ENCODE data around the gene PMM1.
A peak's percentile ranks its signal among the peaks of the same experiment; 100 is the strongest.
"Not testable (repeated sequence)": the region's sequence is repeated elsewhere in the genome, so short reads cannot be mapped to it uniquely, and the experiment has no call there.

The PMM1 gene

DNA sequence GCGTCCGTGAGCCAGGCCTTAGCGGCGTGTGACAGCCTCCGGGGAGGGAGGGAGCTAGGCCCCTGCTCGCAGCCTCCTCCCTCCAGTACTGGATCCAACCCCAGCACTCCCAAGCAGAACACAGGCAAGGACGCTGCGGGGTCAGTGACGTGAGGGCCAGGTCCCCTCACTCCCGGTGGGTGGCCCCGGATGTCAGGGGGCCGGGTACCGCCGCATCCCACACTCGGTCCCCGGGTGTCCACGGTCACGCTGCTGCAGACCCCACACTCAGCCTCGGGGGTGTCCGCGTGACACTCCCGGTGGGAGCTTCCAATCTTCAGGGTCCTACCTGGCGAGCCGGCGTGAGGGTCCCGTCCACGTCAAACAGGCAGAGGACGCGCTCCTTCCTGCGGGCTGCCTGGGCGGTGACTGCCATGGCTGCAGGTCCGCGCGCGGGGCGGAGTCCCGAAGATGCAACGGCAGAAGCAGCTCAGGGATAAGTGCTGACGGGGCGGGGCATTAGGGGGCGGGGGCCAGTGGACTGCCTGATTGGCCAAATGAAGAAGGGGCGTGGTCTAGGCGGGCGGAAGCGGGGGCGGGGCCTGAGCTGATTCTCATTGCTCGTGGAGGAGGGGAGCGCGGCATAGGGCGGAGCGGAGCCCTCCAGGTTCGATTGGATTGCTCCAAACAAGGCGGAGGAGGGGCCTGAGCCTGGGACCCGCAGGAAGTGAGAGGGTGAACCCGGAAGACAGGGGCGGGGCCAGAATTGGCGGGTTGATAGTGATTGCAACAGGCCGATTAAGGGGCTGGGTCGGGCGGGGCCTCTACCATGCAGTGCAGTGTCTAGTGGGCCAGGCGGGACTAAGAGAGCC lies at the start of gene PMM1:
TSS of gene PMM1 (minus strand) at position 450 of the 851 bp plus-strand sequence. CDS start at position 415, 35 bp downstream.
- peak; percentile 99 for DNase-seq (ENCODE audit: low spot score)

DNA sequence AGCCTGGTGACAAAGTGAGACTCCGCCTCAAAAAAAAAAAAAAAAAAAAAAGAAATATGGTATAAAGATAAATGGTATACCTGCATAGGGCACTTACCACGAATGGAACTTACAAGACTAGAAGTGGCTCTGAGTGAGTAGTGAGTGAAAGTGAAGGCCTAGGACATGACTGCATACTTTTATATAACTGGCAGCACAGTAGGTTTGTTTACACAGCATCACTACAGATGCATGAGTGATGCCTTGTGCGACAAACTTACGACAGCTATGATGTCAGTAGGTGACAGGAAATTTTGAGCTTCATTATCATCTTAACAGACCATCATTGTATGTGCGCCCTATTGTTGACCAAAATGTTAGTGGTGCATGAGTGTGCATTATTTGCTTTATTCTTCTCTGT lies 49.1 kb upstream of the PMM1 start:
- no peak for DNase-seq (ENCODE audit: low spot score)

DNA sequence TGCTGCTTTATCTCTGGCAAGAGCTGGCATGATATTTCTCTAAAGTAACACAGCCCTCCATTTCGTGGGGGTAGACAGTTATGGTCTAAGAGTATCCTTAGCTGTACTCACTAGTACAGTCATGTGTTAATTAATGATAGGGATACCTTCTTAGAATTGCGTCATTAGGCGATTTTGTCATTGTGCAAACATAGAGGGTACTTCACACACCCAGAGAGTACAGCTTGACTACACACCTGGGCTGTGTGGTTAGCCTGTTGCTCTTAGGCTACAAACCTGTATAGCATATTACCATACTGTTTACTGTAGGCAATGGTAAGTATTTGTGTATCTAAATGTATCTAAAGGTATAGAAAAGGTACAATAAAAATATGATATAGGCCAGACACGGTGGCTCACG lies 48.5 kb upstream of the PMM1 start:
- no peak for DNase-seq (ENCODE audit: low spot score)

DNA sequence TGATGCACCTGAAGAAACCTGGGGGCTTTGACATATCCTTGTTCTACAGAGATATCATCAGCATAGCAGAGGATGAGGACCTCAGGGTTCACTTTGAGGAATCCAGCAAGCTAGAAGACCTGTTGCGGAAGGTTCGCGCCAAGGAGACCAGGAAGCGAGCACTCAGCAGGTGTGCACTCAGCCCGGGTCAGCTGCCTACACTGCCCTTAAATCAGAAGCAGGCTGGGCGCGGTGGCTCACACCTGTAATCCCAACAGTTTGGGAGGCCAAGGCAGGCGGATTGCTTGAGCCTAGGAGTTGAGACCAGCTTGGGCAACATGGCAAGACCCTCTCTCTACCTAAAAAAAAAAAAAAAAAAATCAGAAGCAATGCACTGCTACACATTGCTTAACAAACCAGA lies 48.0 kb upstream of the PMM1 start:
- not testable (repeated sequence) for DNase-seq (ENCODE audit: low spot score)

DNA sequence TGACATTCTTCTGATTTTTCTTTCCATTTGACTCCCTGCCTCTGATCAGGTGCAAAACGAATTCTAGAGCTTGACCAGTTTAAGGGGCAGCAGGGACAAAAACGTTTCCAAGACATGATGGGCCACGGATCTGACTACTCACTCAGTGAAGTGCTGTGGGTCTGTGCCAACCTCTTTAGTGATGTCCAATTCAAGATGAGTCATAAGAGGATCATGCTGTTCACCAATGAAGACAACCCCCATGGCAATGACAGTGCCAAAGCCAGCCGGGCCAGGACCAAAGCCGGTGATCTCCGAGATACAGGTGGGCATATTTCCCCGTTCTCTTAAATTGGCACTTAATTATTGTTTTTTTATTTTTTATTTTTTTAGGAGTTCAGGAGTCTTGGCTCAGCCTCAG lies 46.8 kb upstream of the PMM1 start:
- peak; percentile 28 for DNase-seq (ENCODE audit: low spot score)

DNA sequence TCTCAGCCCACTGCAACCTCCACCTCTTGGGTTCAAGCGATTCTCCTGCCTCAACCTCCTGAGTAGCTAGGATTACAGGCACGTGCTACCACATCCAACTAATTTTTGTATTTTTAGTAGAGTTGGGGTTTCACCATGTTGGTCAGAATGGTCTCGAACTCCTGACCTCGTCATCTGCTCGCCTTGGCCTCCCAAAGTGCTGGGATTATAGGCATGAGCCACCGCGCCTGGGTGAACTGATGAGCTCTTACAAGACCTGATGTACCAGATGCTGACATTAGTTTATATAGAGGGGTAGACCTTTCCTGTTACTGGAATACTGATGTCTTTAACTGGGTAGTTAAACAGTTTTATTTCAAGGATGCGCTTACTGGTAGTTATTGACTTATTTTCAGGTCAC lies 45.0 kb upstream of the PMM1 start:
- not testable (repeated sequence) for DNase-seq (ENCODE audit: low spot score)

DNA sequence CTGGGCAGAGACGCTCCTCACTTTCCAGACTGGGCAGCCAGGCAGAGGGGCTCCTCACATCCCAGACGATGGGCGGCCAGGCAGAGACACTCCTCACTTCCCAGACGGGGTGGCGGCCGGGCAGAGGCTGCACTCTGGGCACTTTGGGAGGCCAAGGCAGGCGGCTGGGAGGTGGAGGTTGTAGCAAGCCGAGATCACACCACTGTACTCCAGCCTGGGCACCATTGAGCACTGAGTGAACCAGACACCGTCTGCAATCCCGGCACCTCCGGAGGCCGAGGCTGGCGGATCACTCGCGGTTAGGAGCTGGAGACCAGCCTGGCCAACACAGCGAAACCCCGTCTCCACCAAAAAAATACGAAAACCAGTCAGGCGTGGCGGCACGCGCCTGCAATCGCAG lies 42.0 kb upstream of the PMM1 start:
- not testable (repeated sequence) for DNase-seq (ENCODE audit: low spot score)

DNA sequence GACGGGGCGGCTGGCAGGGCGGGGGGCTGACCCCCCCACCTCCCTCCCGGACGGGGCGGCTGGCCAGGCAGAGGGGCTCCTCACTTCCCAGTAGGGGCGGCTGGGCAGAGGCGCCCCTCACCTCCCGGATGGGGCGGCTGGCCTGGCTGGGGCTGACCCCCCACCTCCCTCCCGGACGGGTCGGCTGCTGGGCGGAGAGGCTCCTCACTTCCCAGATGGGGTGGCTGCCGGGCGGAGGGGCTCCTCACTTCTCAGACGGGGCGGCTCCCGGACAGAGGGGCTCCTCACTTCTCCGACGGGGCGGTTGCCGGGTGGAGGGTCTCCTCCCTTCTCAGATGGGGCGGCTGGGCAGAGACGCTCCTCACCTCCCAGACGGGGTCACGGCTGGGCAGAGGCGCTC lies 41.5 kb upstream of the PMM1 start:
- DNase-seq (ENCODE audit: low spot score), result not testable (repeated sequence)

DNA sequence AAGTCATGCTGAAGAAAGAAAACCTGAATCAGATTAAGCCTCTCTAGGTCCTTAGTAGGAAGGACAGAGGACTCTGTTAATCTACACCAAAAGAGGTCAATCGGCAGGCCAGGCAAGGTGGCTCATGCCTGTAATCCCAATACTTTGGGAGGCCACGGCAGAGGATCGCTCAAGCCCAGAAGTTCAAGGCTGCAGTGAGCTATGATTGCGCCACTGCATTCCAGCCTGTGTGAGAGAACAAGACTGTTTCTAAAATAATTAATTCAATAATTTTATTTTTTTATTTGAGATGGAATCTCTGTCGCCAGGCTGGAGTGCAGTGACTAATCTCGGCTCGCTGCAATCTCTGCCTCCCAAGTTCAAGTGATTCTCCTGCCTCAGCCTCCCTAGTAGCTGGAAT lies 35.9 kb upstream of the PMM1 start:
- no peak for DNase-seq (ENCODE audit: low spot score)

DNA sequence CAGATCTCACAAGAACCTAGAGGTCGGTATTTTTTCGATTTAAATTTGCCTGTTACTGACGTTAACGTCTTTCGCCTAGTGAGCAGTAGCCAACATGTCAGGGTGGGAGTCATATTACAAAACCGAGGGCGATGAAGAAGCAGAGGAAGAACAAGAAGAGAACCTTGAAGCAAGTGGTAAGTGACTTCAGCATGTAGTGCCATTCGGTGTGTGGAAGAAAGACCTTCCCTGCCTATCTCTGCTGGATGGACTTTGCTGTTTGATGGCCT lies 32.2 kb upstream of the PMM1 start:
- no peak for DNase-seq (ENCODE audit: low spot score)

DNA sequence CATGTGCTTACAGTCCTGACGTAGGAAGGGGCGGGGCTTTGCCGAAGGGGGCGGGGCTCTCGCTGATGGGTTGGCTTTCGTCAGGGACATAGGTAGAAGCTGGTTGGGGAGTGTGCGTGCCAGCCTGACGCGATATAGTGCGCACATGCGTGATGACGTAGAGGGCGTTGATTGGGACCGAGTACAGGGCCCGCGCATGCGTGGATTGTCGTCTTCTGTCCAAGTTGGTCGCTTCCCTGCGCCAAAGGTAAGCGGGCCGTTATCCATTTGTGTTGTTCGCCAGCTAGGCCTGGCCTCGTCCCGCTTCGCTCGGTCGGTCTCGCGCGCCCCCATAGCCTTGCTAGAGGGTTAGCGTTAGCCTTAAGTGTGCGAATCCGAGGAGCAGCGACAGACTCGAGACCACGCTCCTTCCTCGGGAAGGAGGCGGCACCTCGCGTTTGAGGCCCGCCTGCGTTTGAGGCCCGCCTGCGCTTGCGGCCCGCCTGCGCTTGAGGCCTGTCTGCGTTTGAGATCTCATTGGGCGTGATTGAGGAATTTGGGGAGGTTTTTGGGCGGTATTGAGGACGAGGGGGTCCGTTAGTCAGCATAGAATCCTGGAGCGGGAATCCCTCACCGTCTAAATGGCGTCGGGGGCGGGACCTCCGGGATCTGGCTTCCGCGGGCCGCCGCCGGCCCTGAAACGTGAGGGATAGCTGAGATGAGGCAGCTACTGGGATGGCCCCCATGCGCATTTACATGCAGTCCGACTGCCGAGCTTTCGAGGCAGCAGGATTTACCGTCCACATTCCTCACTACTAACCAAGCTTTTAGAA lies 31.7 kb upstream of the PMM1 start, which contains the start of gene XRCC6:
TSS of gene XRCC6 (plus strand) at position 197 of the 812 bp plus-strand sequence. CDS start 710 bp downstream, outside the sequence.
- peak; percentile 100 for DNase-seq (ENCODE audit: low spot score)

DNA sequence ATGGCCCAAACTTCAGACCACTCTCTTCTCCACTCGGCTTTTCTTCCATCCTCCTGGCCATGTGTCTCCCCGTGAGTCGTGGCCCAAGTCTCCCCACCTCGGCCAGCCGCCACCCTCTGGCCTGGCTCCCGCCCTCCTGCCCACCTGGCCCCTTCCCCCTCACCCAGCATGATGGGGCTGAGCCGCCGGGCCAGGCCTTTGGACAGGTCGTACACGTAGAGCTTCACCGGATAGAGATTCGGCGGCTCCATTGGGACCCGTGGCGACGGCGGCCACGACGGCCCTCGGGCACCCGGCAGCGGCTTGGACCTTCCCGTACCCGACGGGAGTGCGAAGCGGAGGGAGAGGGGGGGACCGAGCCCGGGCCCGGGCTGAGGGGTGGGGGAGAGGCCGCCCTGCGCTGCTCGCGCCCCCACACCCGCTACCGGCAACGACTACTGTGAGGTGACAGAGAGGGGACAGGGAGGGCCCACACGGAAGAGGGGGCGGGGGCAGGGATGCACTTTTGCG lies 31.0 kb upstream of the PMM1 start, which contains the start of gene DESI1:
TSS of gene DESI1 (minus strand) at position 455 of the 510 bp plus-strand sequence. CDS start at position 251, 204 bp downstream.
- DNase-seq (ENCODE audit: low spot score), result no peak

DNA sequence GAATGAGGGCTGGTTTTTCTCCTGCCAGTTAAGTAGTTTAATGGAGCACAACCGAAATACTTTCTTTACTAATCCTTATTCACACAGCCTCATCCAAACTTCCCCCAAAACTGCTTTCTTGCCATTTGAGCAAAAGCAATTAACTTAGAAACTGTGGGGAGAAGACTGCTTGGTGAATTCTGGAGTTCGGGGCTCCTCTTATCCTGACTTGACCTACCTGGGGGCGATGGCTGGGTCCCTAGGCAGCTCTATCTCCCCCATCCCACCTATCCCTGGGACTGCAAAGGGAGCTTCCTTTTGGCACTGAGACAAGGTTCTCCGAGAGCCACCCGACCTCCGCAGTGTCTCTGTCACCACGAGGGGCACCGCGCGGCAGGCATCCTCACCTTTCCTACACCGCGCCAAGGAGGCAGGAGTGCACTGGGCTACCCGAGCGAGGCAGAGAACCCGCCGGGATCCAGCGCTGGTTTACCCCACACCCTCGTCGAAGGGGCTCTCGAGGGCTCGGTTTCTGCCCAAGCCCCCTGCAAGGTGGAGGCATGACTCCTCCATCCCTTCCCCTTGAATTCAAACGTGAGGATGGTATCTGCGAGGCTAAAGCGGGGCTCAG lies 30.4 kb upstream of the PMM1 start:
- peak; percentile 20 for DNase-seq (ENCODE audit: low spot score)

DNA sequence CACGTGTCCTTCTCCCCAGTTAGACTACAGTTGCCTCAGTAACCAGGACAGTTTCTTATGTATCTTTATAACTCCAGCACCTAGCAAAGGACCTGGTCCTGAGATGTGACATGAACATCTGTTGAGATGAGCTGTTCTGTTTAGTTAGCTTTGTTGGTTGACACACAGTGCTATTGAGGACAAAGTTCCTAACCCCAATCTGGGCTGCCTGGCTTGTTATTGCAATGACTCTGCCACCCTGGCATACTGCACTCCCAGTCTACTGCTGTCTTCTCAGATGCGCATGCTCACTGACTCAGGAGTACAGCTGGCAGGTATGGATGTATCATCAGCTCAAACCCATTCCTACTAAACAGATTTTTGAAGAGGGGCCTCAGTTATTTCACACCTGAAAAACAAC lies 23.8 kb upstream of the PMM1 start:
- peak; percentile 15 for DNase-seq (ENCODE audit: low spot score)

DNA sequence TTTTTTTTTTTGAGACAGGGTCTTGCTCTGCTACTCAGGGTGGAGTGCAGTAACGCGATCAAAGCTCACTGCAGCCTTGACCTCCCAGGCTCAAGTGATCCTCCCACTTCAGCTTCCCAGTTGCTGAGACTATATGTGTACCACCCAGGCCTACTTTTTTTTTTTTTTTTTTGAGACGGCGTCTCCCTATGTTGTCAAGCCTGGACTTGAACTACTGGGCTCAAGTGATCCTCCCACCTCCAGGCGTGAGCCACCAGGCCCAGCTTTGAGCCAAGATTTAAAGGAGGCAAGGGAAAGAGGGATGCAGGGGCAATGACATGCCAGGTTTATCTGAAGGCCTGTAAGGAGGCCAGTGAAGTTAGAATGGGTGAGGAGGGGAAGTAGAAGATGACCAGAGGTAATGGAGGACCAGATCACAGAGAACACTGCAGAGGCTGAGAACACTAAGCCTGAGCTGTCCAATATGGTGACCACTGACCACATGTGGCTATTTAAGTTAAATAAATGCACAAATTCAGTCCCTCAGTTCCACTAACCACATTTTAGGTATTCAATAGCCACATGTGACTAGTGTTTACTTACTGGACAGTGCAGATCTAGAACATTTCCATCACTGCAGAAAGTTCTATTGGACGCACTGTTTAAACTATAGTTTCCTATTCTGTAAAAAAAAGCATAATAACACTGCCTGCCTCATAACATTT lies 23.1 kb upstream of the PMM1 start:
- no peak for DNase-seq (ENCODE audit: low spot score)

DNA sequence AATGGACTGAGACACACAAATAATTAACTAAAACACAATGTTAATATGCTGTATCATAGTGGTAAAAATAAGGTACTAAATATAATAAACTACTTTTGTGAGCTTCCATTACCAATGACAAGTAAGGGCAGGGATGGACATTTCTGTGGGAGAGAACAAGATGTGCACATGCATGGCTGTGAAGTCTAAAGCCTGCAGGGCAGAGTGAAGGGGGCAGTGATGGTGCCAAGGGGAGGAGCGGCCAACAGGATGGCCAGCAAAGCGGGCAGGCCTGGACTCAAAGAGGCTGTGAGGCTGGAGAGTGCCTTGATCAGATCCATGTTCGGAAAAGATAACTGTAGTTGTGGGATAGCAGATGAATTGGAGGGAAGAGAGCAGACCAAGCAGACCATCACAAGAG lies 18.7 kb upstream of the PMM1 start:
- no peak for DNase-seq (ENCODE audit: low spot score)

DNA sequence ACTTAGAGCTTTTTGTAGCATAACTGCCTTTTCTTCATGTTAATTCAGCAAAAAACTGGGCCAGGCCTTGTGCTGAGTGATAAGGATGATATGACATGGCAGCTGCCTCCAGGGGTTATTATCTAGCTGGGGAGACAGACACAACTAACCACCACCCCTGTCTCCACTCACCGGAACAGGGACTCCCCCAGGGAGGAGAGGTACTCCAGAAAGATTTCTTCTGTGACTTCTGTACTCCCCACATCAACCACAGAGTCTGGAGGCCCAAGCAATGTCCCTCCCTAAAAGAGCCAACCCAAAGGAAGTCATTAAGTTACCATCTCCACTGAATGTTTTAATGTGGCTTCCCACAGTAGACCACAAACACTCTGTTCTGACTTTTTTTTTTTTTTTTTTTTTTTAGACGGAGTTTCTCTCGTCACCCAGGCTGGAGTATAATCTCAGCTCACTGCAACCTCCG lies 14.3 kb upstream of the PMM1 start:
- no peak for DNase-seq (ENCODE audit: low spot score)

DNA sequence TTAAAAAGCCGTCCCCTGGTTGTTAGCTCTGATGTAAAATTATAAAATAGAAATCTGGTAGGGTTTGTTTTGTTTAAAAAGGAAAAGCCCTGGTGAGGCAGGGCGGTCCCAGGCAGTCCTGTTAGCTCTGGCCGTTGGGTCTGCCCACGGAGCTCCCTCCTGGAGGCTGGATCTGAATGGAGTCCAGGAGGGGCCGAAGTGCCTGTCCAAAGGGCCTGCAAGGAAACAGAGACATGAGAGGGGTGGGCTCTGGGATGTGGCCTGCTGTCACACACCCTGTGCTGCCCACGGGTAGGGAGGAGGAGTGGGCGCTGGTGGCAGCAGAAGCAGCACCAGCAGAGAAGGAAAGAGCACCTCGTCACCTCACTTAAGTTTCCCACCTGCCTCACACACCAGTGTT lies 11.3 kb upstream of the PMM1 start:
- DNase-seq (ENCODE audit: low spot score), result no peak

DNA sequence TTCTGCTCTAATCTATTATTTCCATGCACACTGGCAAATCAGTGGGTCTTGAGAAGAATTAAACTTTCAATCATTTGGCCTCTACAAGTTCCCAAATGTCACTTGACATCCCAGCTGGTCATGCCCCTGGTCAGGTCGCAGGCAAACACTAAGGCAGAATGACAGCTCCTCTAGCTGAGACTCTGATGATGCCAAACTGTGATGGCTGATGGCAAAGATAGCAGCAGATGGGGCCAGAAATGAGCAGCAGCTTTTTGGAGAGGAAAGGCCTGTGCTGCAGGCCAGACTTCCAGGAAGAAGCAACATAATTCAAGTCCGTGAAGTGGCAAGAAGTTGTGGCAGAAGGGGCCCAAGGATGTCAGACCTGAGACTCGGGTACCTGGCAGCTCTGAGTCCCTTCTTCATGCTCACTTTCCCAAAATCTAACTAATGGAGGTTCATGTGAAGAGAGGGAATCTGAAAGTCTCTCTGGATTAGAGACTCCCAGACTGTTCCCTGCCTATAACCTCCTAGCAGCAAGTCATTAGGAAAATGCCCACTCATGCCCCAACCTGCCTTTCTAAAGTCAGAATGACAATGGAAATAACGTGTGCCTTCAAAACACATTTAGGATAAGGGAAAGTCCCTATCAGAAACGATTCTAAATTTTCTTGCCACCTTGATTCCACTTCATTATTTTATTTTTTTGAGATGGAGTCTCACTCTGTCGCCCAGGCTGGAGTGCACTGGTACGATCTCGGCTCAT lies 9.4 kb upstream of the PMM1 start:
- DNase-seq (ENCODE audit: low spot score), result no peak

DNA sequence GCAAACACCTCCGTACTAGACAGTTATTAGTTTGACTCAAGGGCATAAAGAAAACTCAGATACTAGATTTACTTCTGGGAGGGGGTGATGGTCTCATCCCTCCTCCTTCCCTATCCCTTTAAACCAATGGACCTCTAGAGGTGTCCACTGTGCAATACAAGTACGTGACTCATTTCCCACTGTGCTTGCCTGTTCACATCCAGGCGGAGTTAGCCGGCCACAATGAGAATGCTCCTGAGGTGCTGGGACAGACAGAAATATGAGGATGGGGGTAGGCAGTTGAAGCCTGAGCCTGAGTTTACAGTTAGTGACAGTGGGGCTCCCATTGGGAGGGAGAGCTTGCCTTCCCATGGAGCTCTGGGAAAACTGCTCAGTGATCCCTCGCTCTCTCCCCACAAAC lies 8.4 kb upstream of the PMM1 start:
- DNase-seq (ENCODE audit: low spot score), result peak; percentile 80

DNA sequence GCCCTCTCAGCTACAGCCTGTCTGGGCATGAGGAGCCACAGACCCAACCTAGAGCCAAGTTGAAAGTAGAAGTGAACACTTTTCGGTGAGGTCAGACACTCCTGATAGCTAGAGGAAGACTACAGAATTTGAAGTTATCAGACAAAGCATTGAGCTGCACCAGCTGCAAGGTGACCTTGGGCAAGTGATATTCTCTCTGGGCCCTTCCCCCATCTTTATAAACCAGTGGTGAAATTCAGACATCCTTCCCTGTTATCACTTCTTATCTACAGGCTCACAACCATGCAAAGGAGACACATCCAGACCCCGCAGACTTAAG lies 8.0 kb upstream of the PMM1 start:
- DNase-seq (ENCODE audit: low spot score), result no peak
